NCI-H2107 treated with DMSO at 0.1 percent for 48 hours (cell line): ENCODE measurements around the gene NCOA7.

Experiments
- DNase-seq: peaks from one replicate; lab custom pipeline; 2025; ENCODE audit not compliant: unreplicated experiment; lab: John Stamatoyannopoulos, UW

The NCOA7 gene, protein sequence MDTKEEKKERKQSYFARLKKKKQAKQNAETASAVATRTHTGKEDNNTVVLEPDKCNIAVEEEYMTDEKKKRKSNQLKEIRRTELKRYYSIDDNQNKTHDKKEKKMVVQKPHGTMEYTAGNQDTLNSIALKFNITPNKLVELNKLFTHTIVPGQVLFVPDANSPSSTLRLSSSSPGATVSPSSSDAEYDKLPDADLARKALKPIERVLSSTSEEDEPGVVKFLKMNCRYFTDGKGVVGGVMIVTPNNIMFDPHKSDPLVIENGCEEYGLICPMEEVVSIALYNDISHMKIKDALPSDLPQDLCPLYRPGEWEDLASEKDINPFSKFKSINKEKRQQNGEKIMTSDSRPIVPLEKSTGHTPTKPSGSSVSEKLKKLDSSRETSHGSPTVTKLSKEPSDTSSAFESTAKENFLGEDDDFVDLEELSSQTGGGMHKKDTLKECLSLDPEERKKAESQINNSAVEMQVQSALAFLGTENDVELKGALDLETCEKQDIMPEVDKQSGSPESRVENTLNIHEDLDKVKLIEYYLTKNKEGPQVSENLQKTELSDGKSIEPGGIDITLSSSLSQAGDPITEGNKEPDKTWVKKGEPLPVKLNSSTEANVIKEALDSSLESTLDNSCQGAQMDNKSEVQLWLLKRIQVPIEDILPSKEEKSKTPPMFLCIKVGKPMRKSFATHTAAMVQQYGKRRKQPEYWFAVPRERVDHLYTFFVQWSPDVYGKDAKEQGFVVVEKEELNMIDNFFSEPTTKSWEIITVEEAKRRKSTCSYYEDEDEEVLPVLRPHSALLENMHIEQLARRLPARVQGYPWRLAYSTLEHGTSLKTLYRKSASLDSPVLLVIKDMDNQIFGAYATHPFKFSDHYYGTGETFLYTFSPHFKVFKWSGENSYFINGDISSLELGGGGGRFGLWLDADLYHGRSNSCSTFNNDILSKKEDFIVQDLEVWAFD

DNA sequence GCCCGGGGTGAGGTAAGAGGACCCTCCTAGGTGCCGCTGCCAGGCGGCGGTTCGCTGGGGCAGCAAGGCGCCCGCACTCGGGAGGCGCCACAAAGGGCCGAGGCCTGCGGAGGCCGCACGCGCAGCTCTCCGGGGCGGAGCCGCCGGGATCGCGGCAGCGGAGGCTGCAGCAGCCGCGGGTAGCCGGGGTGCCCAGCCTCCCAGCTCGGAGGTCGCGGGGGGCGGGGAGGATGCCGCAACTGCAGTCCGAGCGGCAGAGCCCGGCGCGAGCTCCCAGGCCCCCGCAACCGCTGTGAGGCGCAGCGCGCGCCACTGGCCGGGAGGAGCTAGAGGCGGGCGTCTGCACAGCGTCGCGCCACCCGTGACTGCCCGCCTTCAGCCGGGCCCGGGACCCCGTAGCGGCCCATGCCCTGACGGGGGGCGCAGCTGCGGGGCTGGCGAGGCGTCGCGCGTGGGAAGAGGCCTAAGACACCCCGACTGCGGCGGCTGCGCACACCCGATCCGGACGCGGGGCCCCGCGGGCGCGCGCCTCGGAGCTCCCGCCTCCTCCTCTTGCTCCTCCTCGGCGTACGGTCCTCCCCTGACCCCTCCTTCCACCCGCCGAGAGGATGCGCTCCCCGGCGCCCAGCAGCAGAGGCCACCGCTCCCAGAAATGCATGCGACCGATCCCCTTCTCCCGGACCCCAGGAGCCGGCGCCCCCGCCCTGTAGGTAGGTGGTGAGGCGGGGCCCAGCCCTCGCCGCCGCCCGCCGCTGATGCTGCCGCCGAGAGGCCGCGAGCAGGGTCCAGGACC lies at the start of gene NCOA7:
TSS of gene NCOA7 (plus strand) at position 603 of the 793 bp plus-strand sequence. CDS start 24,395 bp downstream, outside the sequence.
- DNase-seq, result peak; percentile 41

DNA sequence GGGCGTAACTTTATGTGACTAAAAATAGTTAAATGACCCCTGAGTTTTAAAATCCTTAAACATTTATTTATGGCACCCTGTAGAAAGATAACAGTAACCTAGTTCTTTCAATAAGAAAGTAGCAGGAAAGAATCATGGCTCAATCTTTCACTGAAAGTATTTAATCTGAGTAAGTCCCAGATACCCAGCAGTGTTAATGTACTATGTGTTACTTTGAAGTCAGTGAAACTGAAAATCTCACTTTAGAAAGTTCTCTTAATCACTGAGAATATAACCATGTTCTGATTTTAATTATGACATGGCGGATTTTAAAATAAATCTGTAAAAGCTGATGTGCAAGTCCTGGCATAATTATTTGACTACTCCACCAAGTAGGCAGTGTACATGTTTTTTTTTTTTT lies 49.4 kb upstream of the NCOA7 start:
- no peak for DNase-seq

DNA sequence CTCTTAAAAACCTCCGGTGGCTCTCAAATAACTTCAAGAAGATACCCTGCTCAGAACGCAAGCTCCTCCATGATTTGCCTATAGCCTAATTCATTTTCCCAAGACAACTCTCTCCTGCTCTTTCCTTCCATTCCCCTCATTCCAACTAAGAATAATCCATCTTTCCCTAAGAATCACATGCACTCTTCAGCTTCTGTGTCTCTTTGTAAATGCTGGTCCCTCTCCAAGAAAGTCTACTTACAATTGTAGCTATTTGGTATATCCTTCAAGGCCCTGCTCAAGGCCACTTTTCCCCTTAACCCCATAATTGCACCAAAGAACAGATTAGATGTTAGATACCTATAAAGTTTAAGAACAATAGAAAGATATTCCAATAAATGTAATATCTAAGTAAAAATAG lies 48.7 kb upstream of the NCOA7 start:
- DNase-seq, result no peak

DNA sequence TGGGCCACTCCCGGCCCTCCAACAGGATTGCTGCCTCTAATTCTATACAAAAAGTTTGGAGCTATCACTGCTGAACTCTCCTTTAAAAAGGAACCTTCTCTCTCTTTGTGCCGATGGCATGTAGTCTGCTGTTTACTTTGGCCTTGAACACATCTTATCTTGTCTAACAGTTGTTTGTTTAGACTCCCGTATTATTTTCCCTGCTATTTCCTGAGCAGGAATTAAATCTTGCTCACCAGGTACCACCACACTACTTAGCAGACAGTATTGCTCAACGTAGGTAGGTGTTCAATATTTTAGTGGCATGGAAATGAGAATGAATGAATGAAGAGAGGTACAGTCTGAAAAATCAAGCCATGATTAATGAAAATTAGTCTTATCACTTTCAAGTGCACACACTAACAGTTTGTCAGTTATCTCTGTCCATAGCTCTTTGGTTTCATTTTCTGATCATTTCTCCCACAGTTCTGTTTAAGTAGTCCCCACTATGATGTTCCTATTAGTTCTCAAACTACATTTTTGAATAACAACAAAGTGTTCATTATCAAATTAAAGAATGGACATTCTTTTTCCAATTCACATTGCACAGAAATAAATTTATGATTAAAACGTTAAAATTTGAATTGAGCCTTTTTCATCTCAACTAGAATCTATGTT lies 48.2 kb upstream of the NCOA7 start:
- no peak for DNase-seq

DNA sequence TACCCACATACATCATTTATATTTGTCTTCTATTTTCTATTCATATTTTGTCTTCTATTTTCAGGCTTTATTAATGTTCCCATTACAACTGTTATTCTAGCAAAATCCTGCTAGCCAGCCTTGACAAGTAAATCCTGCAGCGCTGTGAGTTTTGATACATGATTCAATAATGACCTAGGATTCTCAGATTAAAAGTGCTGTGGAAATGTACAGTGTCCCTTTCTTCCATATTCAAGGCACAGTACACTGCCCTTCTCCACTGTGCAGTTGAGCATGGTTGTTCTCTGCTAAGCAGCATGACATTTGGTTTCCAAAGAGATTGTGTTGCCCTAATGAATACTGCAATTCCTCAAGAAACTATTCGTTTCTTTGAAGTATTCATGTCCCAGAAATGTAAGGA lies 47.2 kb upstream of the NCOA7 start:
- DNase-seq, result no peak

DNA sequence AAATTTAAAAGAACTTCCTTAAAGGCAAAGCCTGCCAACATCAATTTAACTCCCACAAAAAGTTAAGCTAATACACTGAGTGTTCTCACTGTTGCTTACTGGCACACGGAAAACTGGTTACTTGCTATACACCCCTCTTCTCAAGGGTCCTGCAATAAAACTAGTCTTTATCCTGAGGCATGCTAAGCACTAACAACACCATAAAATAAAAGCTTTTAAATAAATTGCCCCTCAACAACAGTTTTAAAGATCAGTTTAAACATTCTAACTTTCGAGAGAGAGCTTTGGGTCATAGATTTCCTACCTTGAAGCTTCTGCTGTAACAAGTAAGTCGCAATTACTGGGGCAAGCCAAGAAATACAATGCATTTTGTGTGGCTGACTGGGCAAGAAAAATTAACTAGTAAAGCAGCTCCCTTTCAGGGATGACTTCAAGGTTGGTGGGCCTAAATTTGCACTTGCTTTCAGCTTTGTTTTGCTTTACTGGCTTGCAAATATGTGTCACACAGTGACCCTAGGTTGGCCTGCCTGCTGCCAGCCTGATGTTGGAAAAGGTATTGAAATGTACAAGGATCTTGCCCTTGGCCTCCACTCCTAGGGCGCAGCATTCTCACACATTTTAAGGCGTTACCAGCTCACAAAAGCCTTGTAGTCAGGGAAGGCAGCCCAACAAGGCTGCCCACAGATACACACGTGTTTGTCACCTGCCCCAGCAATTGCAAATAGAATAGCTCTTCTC lies 45.3 kb upstream of the NCOA7 start:
- no peak for DNase-seq

DNA sequence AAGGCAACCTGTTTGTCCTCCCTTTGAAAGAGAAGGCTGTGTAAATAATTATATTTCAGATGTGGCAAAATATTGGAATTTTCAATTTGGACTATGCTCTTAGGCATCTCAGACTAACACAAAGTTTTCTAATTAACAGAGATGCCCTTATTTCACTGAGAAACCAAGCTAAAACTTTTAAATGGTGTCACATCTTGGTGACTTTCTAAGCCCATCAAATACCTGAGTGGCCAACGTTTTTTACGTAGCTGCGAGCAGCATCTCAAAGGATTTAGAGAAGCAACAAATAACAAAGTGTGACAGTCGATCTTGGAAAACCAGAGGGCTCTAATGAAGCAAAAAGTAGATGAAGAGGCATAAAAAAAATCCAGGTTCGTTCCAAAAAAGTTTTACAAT lies 44.7 kb upstream of the NCOA7 start:
- no peak for DNase-seq

DNA sequence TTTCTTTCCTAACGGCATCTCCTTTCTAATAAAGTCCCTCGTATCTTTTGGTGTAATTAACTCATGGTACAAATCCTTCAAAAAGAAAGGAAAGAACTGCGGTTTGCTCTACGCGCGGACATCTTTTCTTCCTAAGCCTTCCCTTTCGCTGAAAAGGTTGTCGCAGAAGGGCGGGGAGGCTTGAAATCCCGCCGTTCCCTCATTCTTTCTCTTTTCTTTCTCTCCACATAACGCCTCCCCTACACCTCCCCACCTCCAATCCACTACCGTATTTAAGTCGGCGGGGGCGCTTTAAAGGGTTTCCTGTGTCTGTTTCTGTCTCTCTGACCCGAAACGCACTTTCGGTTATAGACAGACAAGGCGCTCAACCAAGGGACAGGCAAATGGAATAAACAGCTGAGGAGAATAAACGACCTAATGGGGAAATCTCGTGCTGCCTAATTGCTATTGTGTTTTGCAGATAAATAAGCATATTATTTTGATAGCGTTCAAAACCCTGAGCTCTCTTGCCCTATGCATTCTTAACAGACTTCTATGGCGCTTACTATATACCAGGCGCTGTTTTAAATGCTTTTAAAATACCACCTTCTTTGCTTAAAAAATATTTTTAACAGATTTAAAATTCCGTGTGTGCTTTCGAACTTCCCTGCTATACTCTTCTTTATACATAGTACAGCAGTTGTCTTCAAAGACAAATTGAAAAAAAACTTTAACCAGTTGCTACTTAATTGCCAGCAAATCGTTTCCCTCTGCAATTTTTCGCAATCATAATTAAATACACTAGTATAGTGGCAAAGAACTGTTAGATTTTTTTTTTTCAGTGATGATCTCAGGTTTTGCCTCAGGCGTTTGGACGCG lies 43.8 kb upstream of the NCOA7 start:
- DNase-seq, result peak; percentile 32

DNA sequence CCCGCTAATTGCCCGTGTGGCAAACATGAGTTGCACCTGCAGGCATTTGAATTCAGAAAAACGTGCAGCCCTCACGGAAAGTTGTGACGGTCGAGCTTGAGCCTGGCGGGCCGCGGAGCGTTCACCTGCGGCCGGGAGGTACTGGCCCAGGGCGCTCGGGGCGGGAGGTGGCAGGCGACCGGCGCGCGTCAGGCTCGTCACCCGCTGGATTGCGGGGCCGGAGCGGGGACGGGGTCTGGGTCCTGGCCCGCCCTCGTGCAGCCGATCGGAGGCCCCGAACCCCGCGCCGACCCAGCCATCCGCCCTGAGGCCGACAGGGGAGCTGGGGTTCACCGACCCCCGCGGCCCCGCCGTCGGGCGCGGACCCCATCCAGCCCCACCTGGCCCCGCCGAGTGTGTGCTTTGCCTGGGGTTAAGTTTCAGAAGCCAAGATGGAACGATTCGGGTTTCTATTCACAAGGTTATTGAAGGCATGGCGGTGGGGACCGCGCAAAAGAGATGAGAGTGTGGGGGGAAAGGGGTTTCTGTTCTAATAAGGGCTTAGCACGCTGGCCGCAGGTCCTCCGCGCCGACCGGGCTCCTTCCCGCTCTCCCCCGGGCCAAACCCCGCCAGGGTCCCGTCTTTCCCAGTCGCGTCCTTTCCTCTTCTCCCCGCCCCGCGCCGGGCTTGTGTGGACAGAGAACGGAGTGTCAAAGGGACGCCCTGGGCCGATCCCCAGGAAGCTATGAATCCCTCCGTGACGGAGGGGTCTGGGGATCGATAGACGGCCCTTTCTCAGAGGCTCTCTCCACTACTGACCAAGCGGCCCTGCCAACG lies 43.0 kb upstream of the NCOA7 start:
- DNase-seq, result no peak

DNA sequence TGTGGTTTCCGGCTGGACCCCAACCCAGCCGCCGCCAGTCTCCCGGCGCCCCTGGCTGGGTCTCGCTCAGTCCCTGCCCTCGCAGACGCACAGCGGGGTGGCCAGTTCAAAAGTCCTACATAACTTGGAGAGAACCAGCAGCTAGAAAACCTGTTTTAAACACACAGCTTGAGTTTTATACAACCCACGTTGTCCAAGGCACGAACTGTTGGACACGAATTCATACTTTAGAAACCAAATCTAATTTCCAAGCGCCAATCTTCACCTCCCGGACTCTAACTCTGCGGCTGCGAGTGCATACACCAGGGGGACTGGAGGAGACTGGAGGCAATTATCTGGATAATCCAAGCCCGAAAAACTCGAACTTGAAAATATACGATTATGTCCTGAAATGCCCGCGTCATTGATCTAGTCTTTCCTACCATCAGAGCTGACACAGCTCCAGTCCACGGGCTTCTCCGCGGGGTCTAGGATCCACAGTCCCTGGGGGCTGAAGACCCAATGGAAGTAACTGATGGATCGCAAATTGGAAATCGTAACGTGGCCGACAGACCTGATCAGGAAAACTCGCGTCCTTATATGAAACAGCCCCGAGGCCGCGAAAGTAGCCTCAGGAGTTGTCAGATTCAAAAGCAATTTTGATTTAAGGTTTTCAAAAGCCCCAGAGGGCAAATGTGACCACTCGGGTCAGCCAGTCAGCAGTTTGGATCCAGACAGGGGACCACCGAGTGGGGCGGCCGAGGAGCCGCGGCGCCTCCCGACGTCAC lies 42.2 kb upstream of the NCOA7 start:
- no peak for DNase-seq

DNA sequence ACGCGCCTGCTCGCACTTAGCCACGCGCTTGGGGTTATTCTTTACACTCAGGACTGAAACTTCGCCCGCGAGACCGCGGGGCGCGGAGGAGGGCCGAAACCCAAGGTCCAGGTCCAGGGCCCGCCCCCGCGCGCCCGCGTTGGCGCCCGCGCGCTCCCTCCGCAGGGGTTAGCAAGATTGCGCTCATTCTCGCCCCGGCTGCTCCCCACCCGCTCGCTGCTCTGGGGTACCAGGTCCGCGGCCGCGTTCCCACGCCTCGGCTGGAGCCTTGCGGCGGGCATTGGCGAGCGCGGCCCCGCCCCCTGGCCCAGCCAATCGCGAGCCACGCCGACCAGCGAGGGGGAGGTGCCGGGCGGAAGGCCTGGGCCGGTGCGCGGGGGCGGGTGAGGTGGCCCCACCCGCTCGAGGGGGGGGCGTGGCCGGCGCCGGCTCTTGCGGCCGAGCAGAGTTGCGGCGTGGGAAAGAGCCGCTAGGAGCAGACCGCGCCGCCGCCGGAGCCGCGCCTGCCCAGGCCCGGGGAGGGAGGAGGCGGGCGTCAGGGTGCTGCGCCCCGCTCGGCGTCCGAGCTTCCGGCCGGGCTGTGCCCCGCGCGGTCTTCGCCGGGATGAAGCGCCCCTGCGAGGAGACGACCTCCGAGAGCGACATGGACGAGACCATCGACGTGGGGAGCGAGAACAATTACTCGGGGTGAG lies 41.4 kb upstream of the NCOA7 start, which contains the start of gene HEY2:
TSS of gene HEY2 (plus strand) at position 460 of the 692 bp plus-strand sequence. CDS start at position 605, 145 bp downstream.
- peak; percentile 54 for DNase-seq

DNA sequence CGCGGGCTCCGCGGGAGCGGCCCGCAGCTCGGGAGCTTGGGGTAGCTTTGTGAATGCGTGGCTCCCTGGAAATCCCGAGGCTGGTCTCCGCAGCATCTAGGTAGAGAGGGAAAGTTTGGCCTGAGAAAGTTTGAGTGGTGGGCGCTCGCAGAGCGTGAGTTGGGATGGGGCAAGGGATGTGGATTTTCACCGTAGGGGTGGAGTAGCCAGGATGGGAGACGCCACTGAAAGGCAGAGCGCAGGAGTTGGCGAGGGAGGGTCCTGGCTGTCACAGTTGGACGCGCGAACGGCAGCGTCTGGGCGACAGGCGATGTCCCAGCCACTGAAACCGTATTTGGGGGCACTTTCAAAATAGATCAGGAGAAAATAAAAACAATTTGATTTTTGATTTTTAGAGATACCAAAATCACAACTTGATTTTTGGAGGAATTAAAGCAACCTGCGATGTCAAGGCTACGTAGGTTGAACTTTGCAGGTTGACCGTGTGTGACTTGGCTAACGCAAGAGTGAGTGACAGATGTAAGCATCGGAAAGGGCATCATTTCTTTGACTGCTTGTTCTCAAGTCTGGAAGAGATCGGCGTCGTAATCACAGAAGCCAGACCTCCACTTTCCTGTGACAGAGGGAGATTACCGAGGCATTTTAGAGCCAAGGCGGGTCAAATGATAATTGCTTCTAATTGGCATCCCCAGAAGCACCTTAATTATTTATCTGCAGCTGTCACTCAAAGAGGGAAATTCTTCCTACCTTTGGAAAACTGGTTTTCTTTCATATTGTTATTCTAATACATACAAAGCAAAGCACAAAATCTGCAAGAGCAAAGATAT lies 40.7 kb upstream of the NCOA7 start:
- DNase-seq, result no peak

DNA sequence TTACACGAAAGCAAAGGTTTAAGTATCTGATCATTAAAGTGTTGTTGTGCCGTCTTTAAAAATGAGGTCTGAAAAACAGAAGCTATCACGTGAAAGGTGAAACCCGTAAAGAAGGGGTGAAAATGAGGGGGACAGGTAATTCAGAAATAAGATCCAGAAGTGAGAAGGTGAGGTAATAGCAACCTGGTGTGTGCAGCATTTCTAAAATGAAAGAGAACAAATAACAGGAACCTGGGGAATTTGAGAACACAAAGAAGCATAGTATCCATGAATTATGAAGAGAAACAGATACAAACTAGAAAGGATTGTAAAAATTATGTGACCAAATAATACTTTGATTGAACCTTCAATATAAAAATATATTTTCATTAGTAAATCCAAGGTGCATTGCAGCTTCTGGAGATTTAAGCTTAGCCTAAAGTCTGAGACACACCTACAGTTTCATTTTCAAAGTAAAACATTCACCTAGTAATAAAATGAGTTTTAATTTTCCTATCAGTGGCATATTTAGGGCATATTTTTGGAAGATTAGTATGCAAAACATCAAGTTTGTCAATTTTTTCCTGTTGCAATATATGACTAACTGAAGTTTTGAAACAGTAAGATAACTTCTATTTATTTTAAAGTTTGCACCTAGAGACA lies 39.9 kb upstream of the NCOA7 start:
- DNase-seq, result no peak

DNA sequence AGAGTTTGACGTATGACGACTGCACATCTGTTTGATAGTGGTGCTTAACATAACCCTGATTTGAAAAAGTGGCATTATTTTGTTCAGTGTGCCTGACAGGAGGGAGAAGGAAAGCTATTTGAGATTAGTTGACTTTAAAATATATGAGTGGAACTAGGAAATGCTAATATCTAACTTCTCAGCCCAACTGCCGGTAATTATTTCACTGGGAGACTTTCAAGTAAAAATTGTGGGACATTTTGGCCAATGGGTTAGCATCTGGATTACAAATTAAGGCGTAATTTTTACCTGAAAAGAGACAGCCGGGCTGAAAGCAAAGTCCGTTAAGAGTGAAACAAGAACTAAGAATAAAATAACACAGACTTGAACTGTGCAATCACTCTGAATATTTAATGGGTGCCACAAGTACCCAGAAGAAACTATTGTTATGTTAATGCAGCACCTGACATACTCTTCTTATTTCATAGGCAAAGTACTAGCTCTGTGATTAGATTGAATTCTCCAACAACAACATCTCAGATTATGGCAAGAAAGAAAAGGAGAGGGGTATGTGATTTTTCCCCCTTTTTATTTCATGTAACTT lies 39.3 kb upstream of the NCOA7 start:
- DNase-seq, result no peak

DNA sequence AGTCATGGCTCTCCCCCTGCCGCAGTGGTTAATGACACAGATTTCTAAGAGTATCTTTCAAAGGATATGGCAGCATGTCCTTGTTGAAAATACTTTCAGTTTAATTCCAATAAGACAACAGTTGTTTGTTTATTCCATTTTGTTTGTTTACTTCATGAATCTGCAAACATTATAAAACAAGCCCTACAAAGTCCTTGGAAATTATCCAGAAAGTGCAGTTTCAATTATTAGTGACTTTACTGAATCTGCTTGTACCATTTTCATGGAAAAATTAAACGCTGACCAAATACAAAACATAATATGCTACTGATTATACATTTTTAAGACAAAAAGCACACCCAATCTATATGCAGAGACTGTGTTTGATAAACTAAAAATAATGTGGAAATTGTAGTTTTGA lies 38.0 kb upstream of the NCOA7 start:
- no peak for DNase-seq
